NCI-H1417 treated with DMSO at 0.1 percent for 48 hours (cell line): Measurements from ENCODE around the gene ALOX12B.
"Not testable (repeated sequence)": the region's sequence is repeated elsewhere in the genome, so short reads cannot be mapped to it uniquely, and the experiment has no call there.

Source experiments
- DNase-seq: peaks from one replicate; lab custom pipeline; 2025; lab: John Stamatoyannopoulos, UW

The ALOX12B gene

DNA sequence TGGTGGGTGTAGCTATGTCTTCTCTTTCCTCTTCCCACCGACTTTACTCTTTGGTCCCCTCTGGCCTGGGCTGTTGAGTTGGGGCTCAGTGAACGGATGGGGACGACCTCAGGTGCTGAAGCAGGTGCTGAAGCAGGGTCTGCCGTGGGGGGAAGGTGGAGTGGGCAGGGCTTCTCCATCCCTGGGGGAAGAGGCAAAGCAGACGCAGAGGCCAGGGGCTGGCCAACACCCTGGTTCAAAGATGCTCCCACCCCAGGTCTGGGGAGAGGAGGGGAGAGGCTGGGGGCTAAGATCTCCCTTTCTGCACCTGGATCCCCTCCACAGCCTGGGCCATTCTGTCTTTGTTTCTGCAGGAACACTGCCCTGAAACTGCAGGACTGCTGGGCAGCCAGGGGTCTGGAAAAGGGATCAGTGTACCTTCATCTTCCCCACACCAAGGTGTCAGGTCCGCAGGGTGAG lies 22.9 kb downstream of the ALOX12B start:
- no peak for DNase-seq

DNA sequence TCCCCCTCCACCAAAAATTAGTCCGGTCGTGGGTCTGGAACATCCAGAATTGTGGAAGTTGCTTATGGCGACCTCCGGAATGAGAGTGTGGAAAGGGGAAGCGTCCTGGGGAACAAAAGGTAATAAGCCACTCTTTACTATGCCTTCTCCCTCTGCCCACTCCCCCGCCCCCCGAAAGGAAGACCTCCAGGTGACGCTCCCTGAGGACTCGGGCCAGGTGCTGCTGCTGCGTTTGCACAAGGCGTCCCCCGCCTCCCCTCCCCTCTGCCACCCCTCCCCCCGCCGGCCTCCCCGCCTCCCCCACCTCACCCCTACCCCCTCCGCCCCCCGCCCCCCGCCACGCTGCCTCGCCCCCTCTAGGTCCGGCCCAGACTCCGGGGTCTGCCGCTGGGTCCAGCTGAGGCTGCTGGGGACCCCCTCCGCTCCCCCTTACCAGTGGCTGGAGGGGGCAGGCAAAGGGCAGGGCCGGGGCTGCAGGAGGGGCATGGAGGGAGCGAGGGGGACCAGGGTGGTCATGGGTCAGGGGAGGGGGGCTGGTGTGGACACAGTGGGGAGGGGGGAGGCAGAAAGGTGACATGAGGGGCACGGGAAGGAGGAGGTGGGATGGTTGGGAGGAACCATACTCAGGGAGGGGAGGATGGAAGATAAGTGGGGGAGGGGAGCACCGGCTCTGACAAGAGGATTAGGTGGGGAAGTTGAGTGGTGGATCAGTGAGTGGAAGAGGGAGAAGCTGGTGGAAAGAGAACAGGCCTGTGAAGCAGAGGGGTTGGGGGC lies 23.6 kb downstream of the ALOX12B start:
- no peak for DNase-seq

DNA sequence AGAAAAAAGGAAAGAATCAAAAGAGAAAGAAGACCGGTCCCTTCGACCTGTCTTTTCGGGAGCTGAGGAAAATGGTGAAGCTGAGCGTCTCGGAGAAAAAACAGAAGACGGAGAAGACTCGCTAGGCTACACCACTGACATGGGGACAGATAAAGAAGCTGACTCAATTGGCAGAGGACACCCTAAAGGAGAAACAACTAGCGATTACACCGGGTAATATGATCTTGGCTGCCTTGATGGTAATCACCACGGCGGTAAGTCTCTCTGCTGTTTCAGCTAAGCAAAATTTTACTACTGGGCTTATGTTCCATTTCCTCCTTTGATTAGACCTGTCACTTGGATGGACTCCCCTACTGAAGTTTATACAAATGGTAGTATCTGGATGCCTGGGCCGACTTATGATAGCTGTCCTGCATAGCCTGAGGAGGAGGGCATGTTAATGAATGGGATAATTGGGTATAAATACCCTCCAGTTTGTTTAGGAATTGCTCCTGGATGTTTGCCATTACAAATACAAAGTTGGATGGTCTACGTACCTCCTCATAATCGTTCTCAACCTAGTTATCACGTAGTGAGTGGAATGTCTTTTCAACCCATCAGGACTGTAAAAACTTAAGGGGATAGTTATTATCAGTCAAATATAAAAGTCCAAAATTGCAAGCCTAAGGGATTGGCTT lies 24.6 kb downstream of the ALOX12B start:
- no peak for DNase-seq

DNA sequence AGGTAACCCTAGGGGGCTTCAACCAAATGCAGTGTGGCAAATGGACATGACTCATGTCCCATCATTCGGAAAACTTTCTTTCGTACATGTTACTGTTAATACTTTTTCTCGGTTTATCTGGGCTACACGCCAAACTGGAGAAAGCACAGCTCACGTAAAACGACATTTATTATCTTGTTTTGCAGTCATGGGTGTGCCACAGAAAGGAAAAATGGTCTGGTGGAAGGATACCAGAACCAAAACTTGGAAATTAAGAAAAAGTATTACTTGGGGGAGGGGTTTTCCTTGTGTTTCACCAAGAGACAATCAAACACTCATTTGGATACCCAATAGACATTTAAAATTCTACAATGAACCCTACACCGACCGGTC lies 25.1 kb downstream of the ALOX12B start:
- DNase-seq: no peak

DNA sequence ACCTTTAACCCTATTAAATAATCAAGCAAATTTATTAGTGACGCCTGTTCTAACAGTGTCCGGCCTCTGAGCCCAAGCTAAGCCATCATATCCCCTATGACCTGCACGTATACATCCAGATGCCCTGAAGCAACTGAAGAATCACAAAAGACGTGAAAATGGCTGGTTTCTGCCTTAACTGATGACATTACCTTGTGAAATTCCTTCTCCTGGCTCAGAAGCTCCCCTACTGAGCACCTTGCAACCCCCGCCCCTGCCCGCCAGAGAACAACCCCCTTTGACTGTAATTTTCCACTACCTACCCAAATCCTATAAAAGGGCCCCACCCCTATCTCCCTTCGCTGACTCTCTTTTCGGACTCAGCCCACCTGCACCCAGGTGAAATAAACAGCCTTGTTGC lies 25.7 kb downstream of the ALOX12B start:
- not testable (repeated sequence) for DNase-seq

DNA sequence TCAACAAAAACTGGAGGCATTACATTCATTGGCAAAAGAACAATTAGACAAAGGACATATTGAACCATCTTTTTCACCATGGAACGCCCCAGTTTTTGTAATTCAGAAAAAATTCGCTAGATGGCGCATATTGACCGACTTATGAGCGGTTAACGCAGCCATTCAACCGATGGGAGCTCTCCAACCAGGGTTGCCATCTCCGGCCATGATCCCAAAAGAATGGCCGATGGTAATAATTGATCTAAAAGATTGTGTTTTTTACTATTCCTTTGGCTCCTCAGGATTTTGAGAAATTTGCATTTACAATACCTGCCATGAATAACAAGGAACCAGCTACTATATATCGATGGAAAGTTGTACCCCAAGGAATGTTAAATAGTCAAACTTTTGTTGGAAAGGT lies 27.2 kb downstream of the ALOX12B start:
- no peak for DNase-seq

DNA sequence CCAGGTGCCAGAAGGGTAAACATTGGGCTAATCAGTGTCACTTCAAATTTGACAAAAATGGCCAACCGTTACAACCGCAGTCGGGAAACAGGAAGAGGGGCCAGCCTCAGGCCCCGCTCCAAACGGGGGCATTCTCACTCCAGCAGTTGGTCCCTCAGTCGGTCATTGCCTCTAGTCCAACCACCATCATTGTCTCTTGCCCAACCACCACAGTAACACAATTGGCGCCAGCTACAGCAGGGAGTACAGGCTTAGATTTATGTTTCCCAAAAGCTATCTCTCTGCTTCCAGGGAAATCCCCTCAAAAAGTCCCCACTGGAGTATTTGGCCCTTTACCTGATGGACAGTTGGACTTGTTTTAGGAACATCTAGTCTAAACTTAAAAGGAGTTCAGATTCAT lies 28.4 kb downstream of the ALOX12B start:
- no peak for DNase-seq

DNA sequence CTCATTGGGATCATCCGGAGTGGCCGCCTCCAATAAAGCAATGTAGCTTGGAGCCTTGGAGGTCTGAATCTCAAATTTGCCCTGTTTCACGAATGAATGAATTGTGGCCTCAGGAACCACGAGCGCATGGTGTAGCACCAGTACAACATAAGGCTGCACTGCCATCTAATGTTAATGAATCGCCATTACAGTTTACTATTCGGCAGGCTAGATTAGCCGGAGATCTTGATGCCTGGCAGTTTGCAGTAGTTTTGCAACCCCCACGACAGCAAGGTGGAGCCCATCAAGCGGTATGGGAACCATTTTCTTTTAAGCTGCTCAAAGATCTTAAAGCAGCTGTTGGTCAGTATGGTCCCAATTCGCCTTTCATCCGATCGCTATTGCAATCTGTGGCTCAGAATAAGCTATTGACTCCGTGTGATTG lies 29.8 kb downstream of the ALOX12B start:
- DNase-seq: peak; percentile 49

DNA sequence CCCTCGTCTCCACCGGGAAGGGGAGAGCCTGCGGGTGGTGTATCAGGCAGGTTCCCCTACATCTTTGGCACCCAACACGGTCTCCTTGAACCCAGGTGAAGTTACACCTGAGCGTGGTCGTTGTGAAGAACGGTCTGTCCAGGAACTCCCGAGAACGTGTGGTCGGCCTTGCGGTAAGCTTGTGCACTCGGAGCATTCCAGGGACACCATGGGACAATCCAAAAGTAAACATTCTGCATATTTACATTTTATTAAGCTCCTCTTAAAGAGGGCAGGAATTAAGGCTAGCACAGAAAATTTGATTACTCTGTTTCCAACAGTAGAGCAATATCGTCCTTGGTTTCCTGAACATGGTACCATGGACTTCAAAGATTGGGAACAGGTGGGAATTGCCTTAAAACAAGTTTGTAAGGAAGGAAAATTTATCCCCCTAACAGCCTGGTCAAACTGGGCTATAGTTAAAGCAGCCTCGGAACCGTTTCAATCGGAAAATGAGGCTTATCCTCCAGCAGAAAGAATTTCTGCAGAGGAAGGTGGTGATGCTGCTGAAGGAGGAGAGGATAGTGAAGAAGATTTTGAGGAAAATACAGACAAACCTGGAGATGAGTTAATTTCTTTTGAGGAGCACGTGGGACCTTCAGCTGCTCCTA lies 30.4 kb downstream of the ALOX12B start:
- DNase-seq: no peak

DNA sequence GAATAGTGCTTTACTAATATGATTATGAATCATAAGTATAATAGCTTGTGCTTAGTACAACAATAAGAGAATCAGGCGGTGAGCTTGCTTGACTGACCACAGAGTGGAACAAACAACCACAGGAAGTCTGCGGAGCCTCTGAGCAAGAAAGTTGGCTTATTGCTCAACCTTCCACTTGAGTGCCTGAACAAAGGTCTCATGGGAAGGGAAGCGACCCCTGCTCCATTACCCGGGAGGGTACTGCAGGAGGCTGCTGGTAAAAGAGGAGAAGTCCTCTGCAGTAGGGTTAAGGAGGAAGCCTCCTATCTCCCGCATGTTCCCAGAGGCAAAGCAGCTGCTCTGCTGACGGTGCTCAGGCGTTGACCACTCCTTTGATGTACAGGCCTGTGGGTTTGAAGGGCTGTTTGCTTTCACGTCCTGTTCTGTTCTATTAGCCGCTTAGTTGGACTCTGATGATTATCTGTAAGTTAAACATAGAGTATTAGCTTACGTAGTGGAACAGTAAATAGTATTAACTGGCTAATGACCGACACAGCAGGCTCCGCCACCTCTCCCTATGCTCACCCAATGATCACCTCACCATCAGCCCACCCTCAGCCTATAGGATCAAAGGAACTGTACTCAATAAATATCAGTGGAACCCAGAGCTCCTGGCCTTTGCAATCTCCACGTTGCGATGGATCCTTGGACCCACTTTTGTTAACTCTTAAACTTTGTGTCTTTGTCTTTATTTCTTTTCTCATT lies 31.1 kb downstream of the ALOX12B start:
- no peak for DNase-seq

DNA sequence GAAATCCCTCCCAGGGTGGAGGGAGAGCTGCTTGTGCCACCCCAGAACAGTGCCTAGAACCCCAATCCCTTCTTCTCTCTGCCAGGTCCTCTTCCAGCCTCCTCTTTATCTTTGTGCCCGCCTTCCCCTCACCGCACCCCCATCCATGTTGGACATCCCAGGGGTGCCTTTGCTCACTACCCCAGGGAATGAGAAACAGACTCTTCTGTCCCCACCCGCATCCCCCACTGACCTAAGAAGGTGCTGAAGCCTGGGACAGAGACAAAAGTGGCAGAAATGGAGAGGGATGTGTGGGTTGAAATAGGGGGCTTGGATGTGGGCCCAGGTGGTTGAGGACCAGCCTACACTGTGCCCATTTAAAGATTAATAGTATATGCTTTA lies 31.7 kb downstream of the ALOX12B start:
- DNase-seq: no peak

DNA sequence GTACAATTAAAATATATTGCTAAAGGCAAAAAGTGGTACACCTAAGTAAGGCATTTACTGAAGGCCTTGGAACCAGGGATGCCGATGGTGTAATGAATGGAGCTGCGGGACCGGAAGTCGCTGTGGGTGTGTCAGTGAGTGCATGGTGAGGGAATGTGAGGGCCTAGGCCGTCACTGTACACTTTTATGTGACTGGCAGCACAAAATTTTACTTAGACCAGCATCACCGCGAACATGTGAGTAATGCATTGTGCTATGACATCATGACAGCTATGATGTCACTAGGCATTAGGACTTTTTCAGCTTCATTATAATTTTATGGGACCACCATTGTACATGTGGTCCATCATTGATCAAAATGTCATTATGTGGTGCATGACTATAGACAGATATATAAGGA lies 33.9 kb downstream of the ALOX12B start:
- DNase-seq: no peak

DNA sequence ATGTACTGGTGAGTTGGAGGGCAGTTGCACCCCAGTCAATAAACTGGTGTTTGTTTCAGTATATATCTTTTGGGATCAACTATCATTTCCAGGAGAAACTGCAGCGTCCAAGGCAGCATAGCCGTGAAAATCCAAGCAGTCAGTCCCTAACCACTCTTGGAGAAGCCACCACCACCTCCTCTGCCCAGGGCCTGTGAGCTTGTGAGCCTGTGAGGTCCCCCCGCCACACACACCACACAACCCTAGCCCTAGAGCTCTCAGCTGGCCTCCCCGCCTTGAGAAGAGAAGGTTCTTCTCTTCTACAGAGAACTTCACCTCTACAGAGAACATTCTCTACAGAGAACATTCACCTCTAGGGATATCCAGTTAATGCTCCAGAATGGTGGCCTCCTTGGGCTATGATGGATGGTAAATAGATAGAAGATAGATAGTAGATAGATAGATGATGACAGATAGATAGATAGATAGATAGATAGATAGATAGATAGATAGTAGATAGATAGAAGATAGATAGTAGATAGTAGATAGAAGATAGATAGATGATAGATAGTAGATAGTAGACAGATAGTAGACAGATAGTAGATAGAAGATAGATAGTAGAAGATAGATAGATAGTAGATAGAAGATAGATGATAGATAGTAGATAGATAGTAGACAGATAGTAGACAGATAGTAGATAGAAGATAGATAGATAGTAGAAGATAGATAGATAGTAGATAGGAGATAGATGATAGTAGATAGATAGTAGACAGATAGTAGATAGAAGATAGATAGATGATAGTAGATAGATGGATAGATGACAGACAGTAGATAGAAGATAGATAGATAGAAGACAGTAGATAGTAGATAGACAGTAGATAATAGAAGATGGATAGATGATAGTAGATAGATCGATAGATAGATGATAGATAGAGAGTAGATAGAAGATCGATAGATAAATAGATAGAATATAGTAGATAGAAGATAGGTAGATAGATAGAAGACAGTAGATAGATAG lies 35.0 kb downstream of the ALOX12B start:
- DNase-seq: no peak

DNA sequence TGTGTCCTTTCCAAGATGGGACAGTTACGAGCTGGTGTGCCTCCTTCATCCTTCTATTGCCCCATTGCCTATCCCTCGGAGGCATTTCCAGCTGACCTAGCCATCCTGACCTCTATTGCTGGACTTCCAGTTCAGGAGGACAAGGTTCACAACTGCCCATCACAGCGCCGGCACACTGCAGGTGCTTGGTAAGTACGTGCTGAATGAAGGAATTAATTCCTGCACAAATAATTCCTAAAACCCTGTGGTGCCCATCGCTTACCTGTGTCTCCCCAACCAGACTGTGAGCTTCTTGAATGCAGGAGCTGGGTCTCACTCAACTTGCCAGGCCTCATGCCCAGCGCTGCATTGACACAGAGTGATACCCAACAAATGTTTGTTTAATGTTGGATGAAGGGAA lies 35.7 kb downstream of the ALOX12B start:
- no peak for DNase-seq

DNA sequence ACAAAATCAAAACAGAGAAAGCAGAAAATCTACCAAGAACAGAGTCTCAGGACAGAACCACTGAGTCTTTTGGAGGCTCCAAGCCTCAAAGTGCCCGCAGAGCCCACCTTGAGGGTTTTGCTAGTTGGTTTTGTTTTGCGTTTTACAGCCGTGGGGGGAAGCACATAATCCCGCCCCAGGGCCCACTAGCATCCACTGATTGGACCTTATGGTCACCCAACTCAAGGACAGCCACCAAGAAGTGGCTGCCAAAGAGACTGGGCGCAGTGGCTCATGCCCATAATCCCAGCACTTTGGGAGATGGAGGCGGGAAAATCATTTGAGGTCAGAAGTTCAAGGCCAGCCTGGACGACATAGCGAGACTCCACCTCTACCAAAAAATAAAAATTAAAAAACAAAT lies 38.8 kb downstream of the ALOX12B start:
- no peak for DNase-seq

DNA sequence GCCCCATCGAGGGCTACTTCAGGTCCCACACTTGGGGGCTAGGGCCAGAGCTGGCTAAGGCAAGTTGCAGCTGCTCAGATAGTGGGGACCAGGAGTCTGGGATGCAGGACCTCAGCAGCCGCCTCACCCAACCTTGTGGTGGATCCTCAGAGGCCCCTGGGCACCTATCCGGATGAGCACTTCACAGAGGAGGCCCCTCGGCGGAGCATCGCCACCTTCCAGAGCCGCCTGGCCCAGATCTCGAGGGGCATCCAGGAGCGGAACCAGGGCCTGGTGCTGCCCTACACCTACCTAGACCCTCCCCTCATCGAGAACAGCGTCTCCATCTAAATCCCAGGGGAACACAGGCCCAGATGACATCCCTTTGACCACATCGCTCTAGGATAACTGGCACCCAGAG lies 39.3 kb downstream of the ALOX12B start:
- DNase-seq: no peak

DNA sequence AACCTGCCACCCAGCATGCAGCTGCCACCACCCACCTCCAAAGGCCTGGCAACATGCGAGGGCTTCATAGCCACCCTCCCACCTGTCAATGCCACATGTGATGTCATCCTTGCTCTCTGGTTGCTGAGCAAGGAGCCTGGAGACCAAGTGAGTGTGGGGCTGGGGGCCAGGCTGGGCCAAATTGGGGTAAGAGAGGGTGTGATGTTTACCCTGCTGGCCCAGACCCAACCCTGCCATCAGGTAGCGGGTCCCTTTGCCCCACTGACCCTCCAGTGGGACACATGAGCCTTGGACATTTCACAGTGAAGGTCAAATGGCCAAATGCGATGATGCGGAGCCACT lies 39.8 kb downstream of the ALOX12B start:
- no peak for DNase-seq

DNA sequence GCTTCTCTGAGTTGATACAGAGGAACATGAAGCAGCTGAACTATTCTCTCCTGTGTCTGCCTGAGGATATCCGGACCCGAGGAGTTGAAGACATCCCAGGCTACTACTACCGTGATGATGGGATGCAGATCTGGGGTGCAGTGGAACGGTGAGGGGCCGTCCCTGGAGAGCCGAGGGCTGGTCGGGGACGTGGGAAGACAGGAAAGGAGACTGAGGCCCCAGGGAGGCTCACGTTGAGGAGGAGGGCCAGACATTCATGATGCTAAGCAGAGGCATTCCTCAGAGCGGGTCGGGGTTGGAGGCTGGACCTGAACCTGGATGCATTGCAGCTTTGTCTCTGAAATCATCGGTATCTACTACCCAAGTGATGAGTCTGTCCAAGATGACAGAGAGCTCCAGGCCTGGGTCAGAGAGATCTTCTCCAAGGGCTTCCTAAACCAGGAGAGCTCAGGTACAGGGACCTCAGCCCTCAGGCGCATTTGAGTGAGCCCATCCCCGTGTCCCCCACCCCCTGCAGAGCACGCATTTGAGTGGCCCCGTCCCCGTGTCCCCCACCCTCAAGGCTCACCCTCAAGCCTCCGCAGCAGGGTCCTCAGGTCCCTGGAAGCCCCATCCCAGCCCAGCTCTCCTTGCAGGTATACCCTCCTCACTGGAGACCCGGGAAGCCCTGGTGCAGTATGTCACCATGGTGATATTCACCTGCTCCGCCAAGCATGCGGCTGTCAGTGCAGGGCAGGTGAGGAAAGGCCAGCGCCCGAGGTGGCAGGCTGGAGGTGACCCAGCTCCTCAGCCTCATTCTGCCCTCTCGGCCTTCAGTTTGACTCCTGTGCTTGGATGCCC lies 40.4 kb downstream of the ALOX12B start:
- DNase-seq: no peak

DNA sequence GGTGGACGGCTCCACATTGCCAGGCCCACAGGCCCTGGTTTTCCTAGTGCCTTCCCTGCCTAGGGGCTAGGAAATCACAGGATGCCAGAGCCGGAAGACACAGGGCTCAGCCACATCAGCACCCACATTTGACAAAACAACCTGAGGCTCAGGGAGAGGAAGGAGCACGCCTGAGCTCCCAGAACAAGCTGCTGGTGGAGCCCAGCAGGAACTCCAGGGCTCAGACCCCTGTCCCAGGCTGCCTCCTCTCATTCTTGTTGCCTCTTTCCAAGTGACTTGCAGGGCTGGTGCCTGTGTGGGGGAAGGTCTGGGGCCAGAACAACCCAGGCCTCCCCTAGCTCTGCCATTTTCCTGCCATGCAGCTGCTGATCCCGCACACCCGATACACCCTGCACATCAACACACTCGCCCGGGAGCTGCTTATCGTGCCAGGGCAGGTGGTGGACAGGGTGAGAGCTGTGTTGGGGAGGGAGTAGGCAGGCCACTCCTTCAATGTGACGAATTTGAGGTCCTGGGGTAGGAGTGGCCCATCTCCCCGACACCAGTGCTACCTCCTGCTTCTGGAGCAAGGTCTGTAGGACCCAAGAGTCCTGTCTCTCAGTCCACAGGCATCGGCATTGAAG lies 41.1 kb downstream of the ALOX12B start:
- DNase-seq: no peak
